IPS DF 4.7 (cell line): ENCODE results near the gene PEA15.

Experiments
- DNase-seq: peaks from one replicate; pipeline ENCODE4 v3.0.0-alpha.2; 2013; ENCODE audit warnings: low spot score; ENCODE audit errors: extremely low read depth

PEA15 gene

DNA sequence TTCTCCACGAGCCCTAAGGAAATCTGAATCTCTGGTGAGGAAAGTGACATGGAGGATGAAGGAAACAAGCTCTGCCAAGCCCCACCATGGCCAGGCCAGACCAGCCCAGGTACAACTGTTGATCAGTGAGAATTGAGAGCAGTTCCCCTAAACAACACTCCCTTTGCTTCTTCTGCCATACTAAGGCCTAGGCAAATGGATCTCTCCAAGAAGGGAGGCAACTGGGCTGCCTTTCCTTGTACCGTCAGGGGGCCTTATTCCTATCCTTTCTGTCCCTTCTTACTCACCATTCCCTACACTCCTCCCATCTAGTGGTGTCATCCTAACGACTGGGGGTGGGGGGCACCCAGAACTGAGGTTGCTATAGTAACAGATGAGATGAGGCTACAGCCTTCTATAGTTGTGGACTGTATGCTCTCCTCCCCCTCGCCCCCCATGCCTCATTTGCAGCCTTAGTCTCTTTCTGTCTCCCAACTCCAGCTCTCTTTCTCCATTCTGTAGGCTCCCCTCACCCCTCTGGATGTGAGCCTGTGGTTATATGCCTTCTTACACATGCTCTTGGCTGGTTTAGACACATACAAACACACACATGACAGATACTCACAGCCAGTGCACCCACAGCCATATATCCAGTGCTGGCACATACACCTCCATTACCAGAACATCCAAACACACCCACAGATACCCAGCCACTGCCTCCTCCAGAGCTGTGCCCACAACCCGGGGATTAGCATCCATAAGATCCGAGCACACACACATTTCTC, 3.6 kb downstream of the PEA15 start:
- no peak for DNase-seq

DNA sequence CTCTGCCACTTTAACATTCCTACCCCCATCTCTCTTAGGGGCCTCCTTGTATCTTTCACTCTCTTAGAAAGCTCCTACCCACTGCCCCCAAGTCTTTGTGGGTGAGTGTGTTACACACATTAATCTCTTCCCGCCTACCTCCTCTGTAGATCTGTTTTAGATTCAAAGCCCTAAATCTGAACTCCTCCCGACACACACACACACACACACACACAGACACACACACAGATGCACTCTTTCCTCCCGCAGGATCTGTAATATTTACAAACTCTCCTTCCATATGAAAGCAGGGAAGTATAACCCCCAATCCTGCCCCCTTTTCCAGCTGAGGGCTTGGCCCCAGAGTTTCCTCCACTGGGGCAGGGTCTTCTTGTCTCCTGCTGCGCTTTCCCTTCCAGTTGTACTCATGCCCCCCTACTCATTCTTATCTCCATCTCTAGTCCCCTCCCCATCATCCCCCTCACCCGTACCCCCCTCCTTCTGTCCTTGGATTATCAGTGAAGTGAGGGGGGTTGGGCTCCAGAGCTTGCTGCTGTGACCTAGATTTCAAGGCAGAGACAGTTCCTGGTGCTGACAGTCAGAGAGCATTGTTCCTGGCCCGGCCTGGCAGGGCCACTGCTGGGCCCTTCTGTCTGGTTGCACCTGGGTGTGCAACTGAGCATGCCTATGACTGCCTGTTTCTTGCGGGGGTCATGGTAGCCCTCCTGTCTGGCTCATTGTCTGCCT, 4.3 kb downstream of the PEA15 start:
- DNase-seq = no peak

DNA sequence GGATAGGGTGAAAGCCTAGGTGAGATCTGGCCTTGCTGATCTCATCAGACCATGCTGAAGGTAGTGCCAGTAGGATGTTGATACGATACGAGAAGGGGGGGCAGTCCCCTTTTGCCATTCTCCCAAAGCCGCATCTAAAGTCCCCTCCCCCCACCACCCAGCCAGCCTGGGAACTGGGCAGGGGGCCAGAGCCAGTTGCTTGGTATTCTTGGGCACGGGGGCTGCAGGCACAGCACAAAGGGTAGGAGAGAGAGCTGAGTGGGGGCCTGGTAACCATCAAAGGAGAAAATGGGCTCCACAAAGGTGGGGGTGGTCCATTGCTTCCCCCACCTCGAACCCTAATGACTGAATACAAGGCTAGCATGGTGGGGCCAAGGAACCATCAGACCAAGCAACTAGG, 5.4 kb downstream of the PEA15 start:
- no peak for DNase-seq

GRCh38 chr1:160211046-160211790, 6.0 kb downstream of the PEA15 start:
- no peak for DNase-seq

DNA sequence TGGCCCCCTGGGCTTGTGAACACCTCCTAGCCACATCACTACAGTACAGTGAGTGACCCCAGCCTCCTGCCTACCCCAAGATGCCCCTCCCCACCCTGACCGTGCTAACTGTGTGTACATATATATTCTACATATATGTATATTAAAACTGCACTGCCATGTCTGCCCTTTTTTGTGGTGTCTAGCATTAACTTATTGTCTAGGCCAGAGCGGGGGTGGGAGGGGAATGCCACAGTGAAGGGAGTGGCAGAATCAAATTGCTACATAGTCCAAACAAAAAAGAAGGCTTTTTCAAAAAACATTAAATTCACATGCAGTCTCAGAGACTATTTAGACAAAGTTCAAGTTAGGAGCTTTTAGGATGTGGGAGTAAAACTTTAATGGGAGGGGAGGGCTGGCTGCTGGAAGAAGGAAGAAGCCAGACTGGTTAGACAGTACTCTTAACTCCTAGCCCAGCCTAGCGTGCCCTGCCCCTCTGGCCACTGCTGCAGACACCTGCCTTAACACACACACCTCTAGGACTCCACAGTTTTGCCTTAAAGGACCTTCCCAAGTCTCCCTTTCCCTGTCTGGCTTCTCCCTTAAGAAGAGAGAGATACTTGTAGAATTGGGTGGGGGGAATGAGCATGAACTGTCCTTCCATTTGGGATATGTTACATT, 9.4 kb downstream of the PEA15 start:
- no peak for DNase-seq

- no peak for DNase-seq
These were observed 11.1 kb downstream of the PEA15 start for GRCh38 chr1:160216301-160216700.

DNA sequence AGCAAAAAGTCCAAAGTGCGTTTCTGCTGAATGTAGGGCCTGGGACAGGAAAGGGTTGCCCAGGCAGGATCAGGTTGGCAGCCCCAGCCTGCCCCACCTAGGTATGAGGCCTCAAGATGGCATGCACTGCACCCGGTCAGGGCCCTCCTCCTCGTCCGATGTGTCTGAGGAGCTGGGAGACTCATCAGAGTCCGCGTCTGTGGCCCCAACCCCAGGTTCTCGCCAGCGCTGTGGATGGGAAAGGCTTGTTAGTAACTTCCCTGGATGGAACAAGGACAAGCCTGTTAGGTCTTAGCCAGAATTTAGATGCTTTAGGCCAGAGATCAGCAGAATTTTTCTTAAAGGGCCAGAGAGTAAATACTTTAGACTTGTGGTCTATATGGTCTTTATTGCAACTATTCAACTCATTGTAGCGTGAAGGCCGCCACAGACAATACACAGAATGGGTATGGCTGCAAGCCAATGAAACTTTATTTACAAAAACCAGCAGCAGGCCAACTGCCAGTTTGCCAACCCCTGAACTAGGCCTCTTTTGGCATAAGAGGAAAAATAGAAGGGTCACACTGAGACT, 12.4 kb downstream of the PEA15 start:
- DNase-seq = no peak

GRCh38 chr1:160219062-160219929, 14.1 kb downstream of the PEA15 start:
- peak; percentile 56 for DNase-seq

DNA sequence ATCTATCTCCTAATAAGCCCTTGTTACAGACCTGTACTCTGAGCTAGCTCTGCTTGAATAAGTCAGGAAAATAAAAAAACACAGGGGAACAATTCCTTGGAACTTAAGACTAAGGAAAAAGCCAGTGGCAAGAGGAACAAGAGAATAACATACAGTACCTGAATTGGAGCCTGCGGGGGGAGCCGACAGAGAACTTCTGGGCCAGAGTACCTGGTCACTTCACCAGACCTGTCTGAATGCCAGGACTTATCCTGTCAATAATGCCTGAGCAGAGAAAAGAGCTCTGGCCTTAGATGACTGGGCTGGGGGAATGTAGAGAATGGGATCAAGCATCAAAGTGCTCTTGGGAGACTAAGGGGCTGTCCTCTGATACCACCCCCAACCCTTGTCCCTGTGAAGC, 15.1 kb downstream of the PEA15 start:
- DNase-seq = no peak

GRCh38 chr1:160221089-160221488, 15.9 kb downstream of the PEA15 start:
- DNase-seq = no peak

- DNase-seq = no peak
These were observed 17.4 kb downstream of the PEA15 start for GRCh38 chr1:160222546-160222945.

GRCh38 chr1:160224606-160225005, 19.4 kb downstream of the PEA15 start:
- no peak for DNase-seq

DNA sequence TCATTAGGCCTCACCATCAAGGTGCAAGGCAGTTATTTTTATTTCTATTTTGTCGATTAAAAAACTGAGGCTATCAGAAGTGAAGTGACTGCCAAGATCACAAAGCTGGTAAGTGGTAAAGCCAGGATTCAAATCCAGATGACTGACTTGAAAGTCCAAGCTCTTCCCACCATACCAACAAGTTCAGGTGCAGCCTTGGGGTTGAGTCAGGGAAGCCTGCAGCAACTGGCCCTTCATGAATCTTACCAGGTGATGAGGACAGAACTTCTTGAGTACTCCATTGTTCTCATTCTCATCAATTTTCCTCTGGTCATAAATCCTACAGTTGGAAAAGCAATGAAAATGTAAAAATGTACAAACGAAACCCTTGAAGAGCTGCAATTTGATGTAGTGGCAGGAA, 20.2 kb downstream of the PEA15 start:
- DNase-seq = no peak

- no peak for DNase-seq
These were observed 21.4 kb downstream of the PEA15 start for GRCh38 chr1:160226623-160227022.

DNA sequence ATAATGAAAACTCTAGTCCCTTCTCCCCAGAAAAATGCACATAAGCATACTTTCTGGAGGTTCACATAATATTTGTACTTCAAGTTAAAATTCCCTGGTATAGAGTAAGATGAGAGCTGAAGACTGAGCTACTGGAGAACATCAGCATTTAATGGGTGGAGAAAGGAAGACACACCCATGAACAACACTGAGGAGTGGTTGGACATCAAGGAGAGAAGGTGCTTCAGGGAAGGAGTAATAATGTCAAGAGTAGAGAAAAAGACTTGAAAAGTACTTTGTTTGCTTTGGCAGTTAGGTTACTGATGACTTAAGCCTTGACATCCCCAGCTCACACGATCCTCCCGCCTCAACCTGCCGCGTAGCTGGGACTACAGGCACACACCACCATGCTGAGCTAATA, 21.9 kb downstream of the PEA15 start:
- no peak for DNase-seq

GRCh38 chr1:160227561-160227960, 22.4 kb downstream of the PEA15 start:
- no peak for DNase-seq

DNA sequence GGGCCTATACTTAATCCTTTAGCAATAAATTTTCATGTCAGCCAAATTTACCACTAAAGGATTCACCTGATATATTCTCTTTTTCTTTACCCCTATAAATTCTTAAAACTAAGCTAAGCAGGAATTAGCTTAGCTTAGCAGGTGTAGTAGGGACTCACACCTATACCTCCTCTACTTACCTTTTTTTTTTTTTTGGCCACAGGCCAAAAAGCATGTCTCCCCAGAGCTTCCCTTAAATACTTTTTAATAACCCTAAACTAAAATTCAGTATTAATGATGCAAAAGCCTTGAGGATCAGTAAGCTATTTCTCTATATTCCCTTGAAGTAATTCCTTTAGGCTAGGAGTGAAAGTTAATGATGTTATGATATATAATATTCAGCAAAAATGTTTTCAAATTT, 23.2 kb downstream of the PEA15 start:
- DNase-seq = no peak

GRCh38 chr1:160232911-160233310, 27.7 kb downstream of the PEA15 start:
- DNase-seq = no peak

- DNase-seq = no peak
These were observed 31.6 kb downstream of the PEA15 start for GRCh38 chr1:160236806-160237205.

DNA sequence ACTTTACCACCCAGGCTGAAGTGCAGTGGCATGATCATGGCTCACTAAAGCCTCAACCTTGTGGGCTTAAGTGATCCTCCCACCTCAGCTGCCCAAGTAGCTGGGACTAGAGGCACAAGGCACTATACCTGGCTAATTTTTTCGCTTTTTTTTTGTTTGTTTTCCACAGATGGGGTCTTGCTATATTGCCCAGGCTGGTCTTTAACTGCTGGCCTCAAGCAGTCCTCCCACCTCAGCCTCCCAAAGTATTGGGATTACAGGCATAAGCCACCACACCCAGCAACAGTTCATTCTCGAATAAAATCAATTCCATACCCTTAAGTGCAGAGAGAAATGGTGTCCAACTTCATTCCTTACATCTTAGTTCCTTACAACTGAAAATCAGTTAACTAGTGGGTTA, 32.4 kb downstream of the PEA15 start:
- DNase-seq = no peak
